ENCODE data around the gene TPSAB1.

- TF ChIP-seq CTCF (IDR thresholded peaks at IDR 0.05) (no peak), POLR2A (IDR thresholded peaks at IDR 0.05) (no peak), POLR2AphosphoS5 (IDR thresholded peaks at IDR 0.05) (no peak)
These were observed 41.0 kb downstream of the TPSAB1 start for GRCh38 chr16:1281517-1281916.
